ENCODE results near the gene SFMBT1. TPM values are rescaled to one million over a fixed set of nuclear protein-coding genes. Genes with fewer than 3 reads are reported as not detected.
A peak's percentile ranks its signal among the peaks of the same experiment; 100 is the strongest.

Gene SFMBT1
- total and polyA plus RNA-seq, 12 donors, result 3.1 to 19.1 (median 16.3) TPM

DNA sequence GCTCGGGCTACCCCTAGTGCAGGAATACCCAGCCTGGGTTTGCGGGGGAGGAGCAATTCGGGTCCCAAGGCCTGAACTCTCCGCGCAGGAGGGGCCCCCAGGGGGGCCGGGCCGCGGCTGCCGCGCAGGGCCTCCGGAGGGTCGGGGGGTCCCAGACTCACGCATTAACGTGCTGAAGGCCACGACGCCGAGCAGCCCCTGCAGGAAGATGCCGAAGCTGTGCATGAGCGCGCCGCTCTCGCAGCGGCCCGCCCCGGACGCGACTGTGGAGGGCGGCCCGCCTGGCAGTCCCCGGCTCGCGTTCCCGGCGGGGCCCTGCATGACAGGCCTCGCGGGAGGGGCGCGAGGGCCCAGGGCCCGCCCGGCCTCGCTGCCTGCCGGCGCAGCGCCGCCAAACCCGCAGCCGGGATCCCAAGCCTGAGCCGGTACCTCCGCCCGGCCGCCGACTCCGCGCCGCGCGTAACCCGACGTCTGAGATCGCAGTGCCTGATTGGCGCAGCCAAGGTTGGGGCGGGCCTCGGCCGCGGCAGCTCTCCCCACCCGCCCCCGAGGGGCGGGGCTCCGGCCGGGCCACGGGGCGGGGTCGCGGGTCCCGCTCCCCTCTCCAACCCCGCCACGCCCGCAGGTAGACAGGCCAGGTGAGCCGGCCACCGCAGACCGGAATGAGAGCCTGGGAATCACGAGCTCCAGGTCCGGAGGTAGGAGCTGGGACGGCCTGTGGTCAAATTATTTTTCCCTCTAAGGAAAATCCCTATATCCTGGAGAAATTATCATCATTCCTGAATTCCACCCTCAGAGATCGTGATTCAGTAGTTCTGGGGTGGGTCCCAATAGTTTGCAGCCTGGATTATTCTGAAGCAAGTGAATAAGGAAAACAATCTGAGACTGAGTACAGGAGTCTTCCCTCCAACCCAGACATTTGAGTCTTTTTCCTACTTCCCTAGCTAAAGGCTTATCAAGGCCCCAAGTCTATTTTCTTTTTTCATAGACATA lies 148.4 kb downstream of the SFMBT1 start, which contains the start of gene STIMATE:
STIMATE (minus strand) TSS at position 419 of the 993 bp plus-strand sequence; CDS start at position 321, 98 bp downstream.
- Histone ChIP-seq H3K4me1 (peaks cover 8 to 53% (median 46%) of the 10 kb centered on the region in 9 donors), H3K27me3 (no peaks in the 10 kb centered on the region), H3K4me3 (peak within 1 kb of the TSS; percentile 33 to 98 (median 90)), H3K36me3 (peaks cover 0 to 7% (median 0%) of the 10 kb centered on the region in 9 donors), H3K27ac (peak within 1 kb of the TSS in 9 of 10 donors; percentile 47 to 79 (median 70)), H3K9me3 (no peaks in the 10 kb centered on the region)
- WGBS, 2 donors, result 0 to 1% methylated on average over 72 to 85 of the region's 85 CpGs
- TF ChIP-seq, protein P1, sequence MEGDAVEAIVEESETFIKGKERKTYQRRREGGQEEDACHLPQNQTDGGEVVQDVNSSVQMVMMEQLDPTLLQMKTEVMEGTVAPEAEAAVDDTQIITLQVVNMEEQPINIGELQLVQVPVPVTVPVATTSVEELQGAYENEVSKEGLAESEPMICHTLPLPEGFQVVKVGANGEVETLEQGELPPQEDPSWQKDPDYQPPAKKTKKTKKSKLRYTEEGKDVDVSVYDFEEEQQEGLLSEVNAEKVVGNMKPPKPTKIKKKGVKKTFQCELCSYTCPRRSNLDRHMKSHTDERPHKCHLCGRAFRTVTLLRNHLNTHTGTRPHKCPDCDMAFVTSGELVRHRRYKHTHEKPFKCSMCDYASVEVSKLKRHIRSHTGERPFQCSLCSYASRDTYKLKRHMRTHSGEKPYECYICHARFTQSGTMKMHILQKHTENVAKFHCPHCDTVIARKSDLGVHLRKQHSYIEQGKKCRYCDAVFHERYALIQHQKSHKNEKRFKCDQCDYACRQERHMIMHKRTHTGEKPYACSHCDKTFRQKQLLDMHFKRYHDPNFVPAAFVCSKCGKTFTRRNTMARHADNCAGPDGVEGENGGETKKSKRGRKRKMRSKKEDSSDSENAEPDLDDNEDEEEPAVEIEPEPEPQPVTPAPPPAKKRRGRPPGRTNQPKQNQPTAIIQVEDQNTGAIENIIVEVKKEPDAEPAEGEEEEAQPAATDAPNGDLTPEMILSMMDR (IDR thresholded peaks at IDR 0.05), result peak in 2 of 9 donors; percentile 19 to 21
- ATAC-seq (peak; percentile 97 to 99 (median 98)), DNase-seq (peak; percentile 88 to 90)
- intact Hi-C loops (cut with DNase I), result loop anchor here in 4 of 10 donors (1.0 to 10.0 kb wide), 4 partner anchors 50 to 127 kb away; partner anchors contain the start of genes NEK4 (in 2 of the 4) and ITIH1 (in 1 of the 4)

DNA sequence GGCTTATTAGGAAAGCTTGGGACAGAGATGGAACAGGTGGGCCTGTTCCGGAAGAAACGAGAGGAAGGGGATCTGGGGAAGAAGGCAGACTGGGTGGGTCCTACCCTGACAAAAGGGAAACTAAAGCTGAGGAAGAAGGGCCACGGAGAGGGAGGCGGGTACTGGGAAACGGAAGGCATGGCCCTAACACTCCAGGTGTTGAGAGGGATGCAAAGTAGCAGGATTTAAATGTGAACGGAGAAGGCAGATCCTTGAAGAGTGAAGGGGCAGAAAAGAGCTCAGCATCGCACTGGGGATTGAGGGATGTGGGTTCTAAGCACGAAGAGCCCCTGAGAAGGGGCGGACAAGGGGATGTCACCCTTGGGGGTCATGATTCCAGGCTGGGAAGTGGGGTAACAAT lies 149.3 kb downstream of the SFMBT1 start:
- intact Hi-C loops (cut with DNase I), result loop anchor here in 4 of 10 donors (1.0 to 10.0 kb wide), 4 partner anchors 49 to 126 kb away; partner anchors contain the start of genes NEK4 (in 2 of the 4) and ITIH1 (in 1 of the 4)
- peaks cover 8 to 61% (median 54%) of the 10 kb centered on the region in 9 donors for H3K4me1 ChIP-seq

DNA sequence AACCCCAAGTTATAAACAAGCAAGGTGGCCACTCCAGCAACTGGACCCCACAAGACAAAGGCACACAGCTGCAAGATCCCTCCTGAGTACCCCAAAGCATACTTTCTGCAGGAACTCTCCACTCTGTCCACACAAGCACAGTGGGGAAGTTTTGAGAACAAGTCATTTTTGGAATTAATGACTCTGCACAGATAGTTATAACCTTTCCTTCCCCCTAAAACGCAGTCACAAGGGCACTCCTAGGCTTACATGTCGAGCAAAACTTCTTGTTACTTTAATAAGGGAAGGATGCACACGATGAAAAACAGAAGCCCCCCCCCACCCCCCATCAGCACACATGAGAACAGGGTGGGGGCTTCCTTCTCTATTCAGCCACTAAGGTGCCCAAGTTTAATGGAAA lies 149.7 kb downstream of the SFMBT1 start:
- no peak for ATAC-seq
- 30 to 48% methylated on average over 3 of the region's 3 CpGs for WGBS, 2 donors
- TF ChIP-seq, protein P1 (IDR thresholded peaks at IDR 0.05), result no peak
- H3K9me3 ChIP-seq, result no peaks in the 10 kb centered on the region
- DNase-seq, result no peak
- peaks cover 8 to 66% (median 58%) of the 10 kb centered on the region in 9 donors for H3K4me1 ChIP-seq
- H3K27me3 ChIP-seq, result no peaks in the 10 kb centered on the region
- H3K36me3 ChIP-seq, result peaks cover 0 to 8% (median 0%) of the 10 kb centered on the region in 9 donors
- H3K27ac ChIP-seq, result peak overlapping the region in 3 of 10 donors; percentile 75 to 78 (median 76)
- peak overlapping the region in 9 of 10 donors; percentile 68 to 98 (median 91) for H3K4me3 ChIP-seq
- intact Hi-C loops (cut with DNase I), result loop anchor here in 3 of 10 donors (5.0 to 10.0 kb wide), 3 partner anchors 49 to 121 kb away; partner anchors contain the start of genes ITIH1 (in 1 of the 3) and NEK4 (in 1 of the 3)

More for the DNA sequence above, 149.3 kb downstream of the SFMBT1 start:
- Histone ChIP-seq H3K4me3 (peak overlapping the region; percentile 33 to 98 (median 90)), H3K9me3 (no peaks in the 10 kb centered on the region), H3K27me3 (no peaks in the 10 kb centered on the region), H3K27ac (peak overlapping the region in 9 of 10 donors; percentile 47 to 79 (median 70)), H3K36me3 (peaks cover 0 to 7% (median 0%) of the 10 kb centered on the region in 9 donors)
- DNase-seq (no peak), ATAC-seq (no peak)
- 8 to 11% methylated on average over 9 of the region's 9 CpGs for WGBS, 2 donors
- TF ChIP-seq, protein P1 (IDR thresholded peaks at IDR 0.05), result no peak

DNA sequence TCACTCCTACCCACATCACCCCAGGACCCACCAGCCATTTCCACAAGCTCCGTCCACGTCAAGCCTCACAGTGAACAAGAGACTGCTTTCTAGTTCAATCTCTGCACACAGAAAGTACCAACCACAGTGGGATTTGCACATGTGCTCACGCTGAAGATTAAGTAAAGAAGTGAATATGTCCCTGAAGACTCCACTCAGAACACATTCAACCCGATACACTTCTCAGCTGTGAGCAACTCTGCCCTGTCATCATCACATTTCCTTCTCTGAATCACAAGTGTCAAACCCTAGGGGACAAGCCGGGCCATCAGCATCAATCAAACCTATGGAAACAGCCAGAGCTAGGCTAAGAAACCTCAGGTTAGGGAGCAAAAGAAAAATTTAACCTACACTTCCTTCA lies 150.5 kb downstream of the SFMBT1 start:
- H3K27ac ChIP-seq, result no peak overlapping the region
- 69 to 73% methylated on average over 5 of the region's 5 CpGs for WGBS, 2 donors
- ATAC-seq (no peak), DNase-seq (no peak)
- H3K4me3 ChIP-seq, result no peak overlapping the region
- peaks cover 0 to 10% (median 0%) of the 10 kb centered on the region in 9 donors for H3K36me3 ChIP-seq
- intact Hi-C loops (cut with DNase I), result loop anchor here in 3 of 10 donors (5.0 to 10.0 kb wide), 3 partner anchors 48 to 121 kb away; partner anchors contain the start of genes ITIH1 (in 1 of the 3) and NEK4 (in 1 of the 3)
- H3K9me3 ChIP-seq, result no peaks in the 10 kb centered on the region
- H3K4me1 ChIP-seq, result peaks cover 8 to 68% (median 62%) of the 10 kb centered on the region in 9 donors
- TF ChIP-seq, protein P1 (IDR thresholded peaks at IDR 0.05), result no peak
- no peaks in the 10 kb centered on the region for H3K27me3 ChIP-seq

Measured in heart right ventricle (tissue), 16 donors.